D721Med (cell line): Measurements from ENCODE around the gene L3MBTL3.
"Not testable (repeated sequence)": the region's sequence is repeated elsewhere in the genome, so short reads cannot be mapped to it uniquely, and the experiment has no call there.

Experiments used
- DNase-seq: peaks from one replicate; pipeline ENCODE4 v3.0.0; 2011; ENCODE audit warnings: low spot score; ENCODE audit not compliant: insufficient read length
- FAIRE-seq: peaks from 2 replicates; lab custom pipeline; 2011; peaks lifted over from hg19 to GRCh38; lab: Jason Lieb, UNC
- TF ChIP-seq, protein P1 (sequence below): IDR thresholded peaks from 2 replicates; pipeline ENCODE4 v1.5.1; 2012; ENCODE audit warnings: mild to moderate bottlenecking, control low read depth; ENCODE audit not compliant: insufficient read depth; ENCODE audit errors: missing control alignments

Gene L3MBTL3

GRCh38 chr6:130159956-130160355, 141.6 kb downstream of the L3MBTL3 start:
- TF ChIP-seq, protein P1, sequence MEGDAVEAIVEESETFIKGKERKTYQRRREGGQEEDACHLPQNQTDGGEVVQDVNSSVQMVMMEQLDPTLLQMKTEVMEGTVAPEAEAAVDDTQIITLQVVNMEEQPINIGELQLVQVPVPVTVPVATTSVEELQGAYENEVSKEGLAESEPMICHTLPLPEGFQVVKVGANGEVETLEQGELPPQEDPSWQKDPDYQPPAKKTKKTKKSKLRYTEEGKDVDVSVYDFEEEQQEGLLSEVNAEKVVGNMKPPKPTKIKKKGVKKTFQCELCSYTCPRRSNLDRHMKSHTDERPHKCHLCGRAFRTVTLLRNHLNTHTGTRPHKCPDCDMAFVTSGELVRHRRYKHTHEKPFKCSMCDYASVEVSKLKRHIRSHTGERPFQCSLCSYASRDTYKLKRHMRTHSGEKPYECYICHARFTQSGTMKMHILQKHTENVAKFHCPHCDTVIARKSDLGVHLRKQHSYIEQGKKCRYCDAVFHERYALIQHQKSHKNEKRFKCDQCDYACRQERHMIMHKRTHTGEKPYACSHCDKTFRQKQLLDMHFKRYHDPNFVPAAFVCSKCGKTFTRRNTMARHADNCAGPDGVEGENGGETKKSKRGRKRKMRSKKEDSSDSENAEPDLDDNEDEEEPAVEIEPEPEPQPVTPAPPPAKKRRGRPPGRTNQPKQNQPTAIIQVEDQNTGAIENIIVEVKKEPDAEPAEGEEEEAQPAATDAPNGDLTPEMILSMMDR: no peak
- DNase-seq (no peak), FAIRE-seq (peak; percentile 86)

DNA sequence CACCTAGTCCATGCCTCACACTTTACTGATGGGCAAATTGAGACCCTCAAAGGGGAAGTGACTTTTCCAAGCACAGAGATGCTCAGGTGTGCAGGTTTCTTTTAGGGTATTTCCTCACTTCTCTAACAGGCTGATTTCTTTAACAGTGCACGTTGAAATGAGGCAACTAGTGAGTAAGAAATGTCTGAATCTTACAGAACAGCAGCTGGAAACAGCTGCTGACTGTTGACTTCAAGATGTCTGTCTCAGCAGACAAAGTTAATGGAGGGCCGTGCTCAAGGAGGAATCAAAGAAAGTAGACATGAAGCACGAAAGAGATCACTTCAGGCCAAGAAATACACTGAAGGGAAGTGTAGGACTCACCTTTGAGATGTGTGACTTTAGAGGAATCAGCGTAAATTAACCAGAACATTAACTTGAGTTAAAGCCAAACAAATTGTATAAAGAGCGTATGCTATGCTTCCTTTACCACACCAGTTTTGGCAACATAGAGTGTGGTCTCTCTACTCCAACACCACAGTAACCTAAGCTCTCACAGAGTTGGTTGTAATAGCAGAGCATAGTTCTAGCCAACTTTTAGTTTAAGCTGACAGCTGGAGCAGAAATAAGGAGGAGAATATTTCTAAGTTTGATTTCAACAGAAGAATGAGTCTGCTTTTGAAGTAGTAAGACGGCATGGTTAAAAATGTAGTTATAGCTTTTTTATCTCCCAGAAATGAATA, 143.5 kb downstream of the L3MBTL3 start:
- FAIRE-seq (peak; percentile 73), DNase-seq (no peak)
- TF ChIP-seq, protein P1: no peak

DNA sequence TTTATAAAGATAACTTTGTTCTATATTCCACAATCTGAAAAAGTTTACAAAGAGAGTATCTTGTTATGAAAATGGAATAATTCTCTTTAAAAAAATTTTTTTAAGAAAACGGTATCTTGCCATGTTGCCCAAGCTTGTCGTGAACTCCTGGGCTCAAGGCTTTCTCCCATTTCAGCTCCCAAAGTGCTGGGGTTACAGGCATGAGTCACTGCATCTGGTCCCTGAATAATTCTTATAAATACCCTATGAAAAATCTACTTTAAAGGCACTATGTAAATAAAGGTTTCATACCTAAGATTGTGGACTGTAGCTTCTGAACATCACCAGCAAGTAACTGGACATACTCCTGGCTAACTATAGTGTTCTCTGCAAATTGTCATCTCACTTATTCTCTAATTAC, 144.0 kb downstream of the L3MBTL3 start:
- TF ChIP-seq, protein P1: no peak
- no peak for FAIRE-seq
- no peak for DNase-seq

GRCh38 chr6:130163266-130163665, 144.9 kb downstream of the L3MBTL3 start:
- no peak for DNase-seq
- TF ChIP-seq, protein P1: no peak
- FAIRE-seq: no peak

DNA sequence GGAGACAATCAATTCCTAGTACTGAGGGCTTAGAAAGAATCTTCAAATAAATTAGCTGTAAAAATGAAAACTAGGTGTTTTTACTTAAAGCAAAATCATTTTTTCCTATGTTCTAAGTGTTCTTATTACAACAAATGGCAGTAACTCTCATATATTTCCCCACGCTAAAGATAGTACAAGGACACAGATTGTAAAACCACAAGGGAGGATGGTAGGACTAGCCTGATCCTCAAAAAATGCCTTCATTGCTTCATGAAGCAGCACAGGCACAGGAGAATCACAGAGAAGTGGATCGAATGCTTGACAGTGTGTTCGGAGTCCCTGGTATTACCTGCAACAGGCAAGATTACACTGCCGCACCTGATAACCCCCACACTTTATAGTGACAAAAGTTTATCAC, 145.9 kb downstream of the L3MBTL3 start:
- TF ChIP-seq, protein P1: no peak
- FAIRE-seq (no peak), DNase-seq (no peak)

DNA sequence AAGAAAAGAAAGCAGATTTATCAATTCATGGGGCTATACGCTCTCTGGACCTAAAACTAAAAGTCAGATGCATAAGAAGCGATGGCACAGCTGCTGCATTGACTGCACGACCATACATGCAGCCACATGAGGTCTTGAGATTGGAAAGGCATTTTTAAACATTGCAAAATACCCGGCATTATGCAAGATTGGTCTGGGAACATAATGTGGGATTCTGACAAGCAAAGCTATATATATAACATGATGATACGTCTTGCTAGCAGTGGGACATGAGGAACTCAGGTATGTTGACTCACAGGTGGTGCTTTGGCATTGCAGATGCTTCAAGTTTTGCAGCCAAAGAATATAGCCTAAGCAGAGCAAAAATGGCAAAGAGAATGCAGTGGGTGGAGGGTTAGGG, 149.3 kb downstream of the L3MBTL3 start:
- no peak for FAIRE-seq
- no peak for DNase-seq
- TF ChIP-seq, protein P1: no peak

- DNase-seq, FAIRE-seq: not testable (repeated sequence)
Measured at GRCh38 chr6:130170160-130170559, 151.8 kb downstream of the L3MBTL3 start.

DNA sequence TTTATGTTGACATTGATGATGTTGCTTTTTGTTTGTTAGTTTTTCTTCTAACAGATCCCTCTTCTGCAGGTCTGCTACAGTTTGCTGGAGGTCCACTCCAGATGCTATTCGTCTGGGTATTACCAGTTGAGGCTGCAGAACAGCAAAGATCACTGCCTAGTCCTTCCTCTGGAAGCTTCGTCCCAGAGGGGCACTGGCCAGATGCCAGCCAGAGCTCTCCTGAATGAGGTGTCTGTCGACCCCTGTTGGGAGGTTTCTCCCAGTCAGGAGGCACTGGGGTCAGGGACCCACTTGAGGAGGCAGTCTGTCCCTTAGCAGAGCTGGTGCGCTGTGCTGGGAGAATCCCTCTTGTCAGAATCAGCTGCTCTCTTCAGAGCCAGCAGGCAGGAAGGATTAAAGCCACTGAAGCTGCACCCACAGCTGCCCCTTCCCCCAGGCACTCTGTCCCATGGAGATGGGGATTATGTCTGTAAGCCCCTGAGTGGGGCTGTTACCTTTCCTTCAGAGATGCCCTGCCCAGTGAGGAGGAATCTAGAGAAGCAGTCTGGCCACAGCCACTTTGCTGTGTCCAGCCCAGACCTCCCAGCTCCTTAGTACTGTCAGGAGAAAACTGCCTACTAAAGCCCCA, 155.1 kb downstream of the L3MBTL3 start:
- not testable (repeated sequence) for FAIRE-seq

More for the DNA sequence above, 155.1 kb downstream of the L3MBTL3 start:
- DNase-seq: not testable (repeated sequence)
